OCI-LY1 (cell line): ENCODE data around the gene HUS1B.

Experiments used
- H2AFZ ChIP-seq: fragments of 200-600 bp; sonication (generic), shearing (Covaris generic); 2 replicates; pipeline ENCODE4 v1.6.0; 2014; ENCODE audit warnings: antibody characterized with exemption, mild to moderate bottlenecking, low read length
- H3F3A ChIP-seq: fragments of 200-600 bp; sonication (generic), shearing (Covaris generic); 2 replicates; pipeline ENCODE4 v1.6.0; 2014; ENCODE audit warnings: mild to moderate bottlenecking, antibody characterized with exemption, low read length, moderate library complexity; ENCODE audit not compliant: insufficient read depth
- H3K27ac ChIP-seq: fragments of 200-600 bp; sonication (generic); 2 replicates; pipeline ENCODE4 v1.5.1; 2014; ENCODE audit warnings: low read length, mixed run types, mild to moderate bottlenecking, low read depth; ENCODE audit not compliant: poor library complexity, severe bottlenecking
- H3K27me3 ChIP-seq: fragments of 200-600 bp; sonication (generic); 2 replicates; pipeline ENCODE4 v1.6.0; 2014; ENCODE audit warnings: antibody characterized with exemption, mild to moderate bottlenecking, low read length, moderate library complexity; ENCODE audit not compliant: insufficient read depth
- H3K36me3 ChIP-seq: fragments of 200-600 bp; sonication (generic); 2 replicates; pipeline ENCODE4 v1.6.1; 2014; ENCODE audit warnings: mild to moderate bottlenecking, antibody characterized with exemption, low read length, moderate library complexity, mixed read lengths; ENCODE audit not compliant: insufficient read depth
- H3K4me1 ChIP-seq: fragments of 200-600 bp; sonication (generic); 2 replicates; pipeline ENCODE4 v1.5.1; 2014; ENCODE audit warnings: mild to moderate bottlenecking, low read length, moderate library complexity; ENCODE audit not compliant: insufficient read depth, severe bottlenecking
- H3K4me2 ChIP-seq: fragments of 200-600 bp; sonication (generic), shearing (Covaris generic); 2 replicates; pipeline ENCODE4 v1.6.1; 2014; ENCODE audit warnings: low read length
- H3K4me3 ChIP-seq: fragments of 200-600 bp; sonication (generic); 2 replicates; pipeline ENCODE4 v1.5.1; 2014; ENCODE audit warnings: low read length, low read depth, mild to moderate bottlenecking, mixed read lengths; ENCODE audit not compliant: poor library complexity, severe bottlenecking
- H3K79me2 ChIP-seq: fragments of 200-600 bp; shearing (Covaris generic); 2 replicates; pipeline ENCODE4 v1.6.1; 2016; ENCODE audit warnings: mixed run types, low read length, mixed read lengths; ENCODE audit not compliant: insufficient read depth
- H3K9ac ChIP-seq: fragments of 200-600 bp; sonication (generic), shearing (Covaris generic); 2 replicates; pipeline ENCODE4 v1.6.1; 2014; ENCODE audit warnings: mild to moderate bottlenecking, low read length, mixed read lengths
- H3K9me2 ChIP-seq: fragments of 200-600 bp; sonication (generic), shearing (Covaris generic); 2 replicates; pipeline ENCODE4 v1.6.1; 2014; ENCODE audit warnings: low read depth, mild to moderate bottlenecking, low read length, mixed read lengths
- H3K9me3 ChIP-seq: fragments of 200-600 bp; shearing (Covaris generic); 2 replicates; pipeline ENCODE4 v1.6.1; 2014; ENCODE audit warnings: low read length, mixed read lengths
- H4K20me1 ChIP-seq: fragments of 200-600 bp; sonication (generic), shearing (Covaris generic); 2 replicates; pipeline ENCODE4 v1.6.0; 2016; ENCODE audit warnings: mild to moderate bottlenecking, low read length; ENCODE audit not compliant: insufficient read depth
- CTCF ChIP-seq: fragments of 200-600 bp; sonication (generic), shearing (Covaris generic); IDR thresholded peaks from 2 replicates; pipeline ENCODE4 v1.5.1; 2017; ENCODE audit warnings: mild to moderate bottlenecking, antibody characterized with exemption, low read length, moderate library complexity, mixed read lengths
- EZH2 ChIP-seq: fragments of 200-600 bp; sonication (generic), shearing (Covaris generic); IDR thresholded peaks from 2 replicates; pipeline ENCODE4 v1.8.0; 2017; ENCODE audit warnings: borderline replicate concordance, mixed run types, mild to moderate bottlenecking, antibody characterized with exemption, low read length, moderate library complexity, mixed read lengths

Gene HUS1B

GRCh38 chr6:689223-689622 lies 32.3 kb upstream of the HUS1B start:
- no peaks in the 10 kb centered on the region for H4K20me1 ChIP-seq
- peaks cover 31% of the 10 kb centered on the region for H3K4me1 ChIP-seq

GRCh38 chr6:686497-686896 lies 29.6 kb upstream of the HUS1B start:
- no peak for TF ChIP-seq EZH2
- Histone ChIP-seq H3K27ac (no peak overlapping the region), H3K36me3 (peaks cover 10% of the 10 kb centered on the region; the same call in 1 of the 2 replicates), H3K9me2 (no peaks in the 10 kb centered on the region), H3K9me3 (no peaks in the 10 kb centered on the region), H3K9ac (no peak overlapping the region), H3K4me3 (no peak overlapping the region), H3K4me1 (peaks cover 19% of the 10 kb centered on the region), H2AFZ (no peak overlapping the region), H3F3A (no peaks in the 10 kb centered on the region), H3K27me3 (no peaks in the 10 kb centered on the region), H3K79me2 (peaks cover 1% of the 10 kb centered on the region), H3K4me2 (no peak overlapping the region), H4K20me1 (no peaks in the 10 kb centered on the region)

More at GRCh38 chr6:689223-689622, 32.3 kb upstream of the HUS1B start:
- Histone ChIP-seq H3K4me3 (no peak overlapping the region), H3F3A (no peaks in the 10 kb centered on the region), H3K9me2 (no peaks in the 10 kb centered on the region), H3K9me3 (no peaks in the 10 kb centered on the region), H2AFZ (no peak overlapping the region), H3K79me2 (peaks cover 7% of the 10 kb centered on the region), H3K36me3 (peaks cover 10% of the 10 kb centered on the region; the same call in 1 of the 2 replicates), H3K27ac (no peak overlapping the region), H3K9ac (no peak overlapping the region), H3K4me2 (no peak overlapping the region), H3K27me3 (no peaks in the 10 kb centered on the region)
- TF ChIP-seq EZH2 (no peak), CTCF (no peak)

DNA sequence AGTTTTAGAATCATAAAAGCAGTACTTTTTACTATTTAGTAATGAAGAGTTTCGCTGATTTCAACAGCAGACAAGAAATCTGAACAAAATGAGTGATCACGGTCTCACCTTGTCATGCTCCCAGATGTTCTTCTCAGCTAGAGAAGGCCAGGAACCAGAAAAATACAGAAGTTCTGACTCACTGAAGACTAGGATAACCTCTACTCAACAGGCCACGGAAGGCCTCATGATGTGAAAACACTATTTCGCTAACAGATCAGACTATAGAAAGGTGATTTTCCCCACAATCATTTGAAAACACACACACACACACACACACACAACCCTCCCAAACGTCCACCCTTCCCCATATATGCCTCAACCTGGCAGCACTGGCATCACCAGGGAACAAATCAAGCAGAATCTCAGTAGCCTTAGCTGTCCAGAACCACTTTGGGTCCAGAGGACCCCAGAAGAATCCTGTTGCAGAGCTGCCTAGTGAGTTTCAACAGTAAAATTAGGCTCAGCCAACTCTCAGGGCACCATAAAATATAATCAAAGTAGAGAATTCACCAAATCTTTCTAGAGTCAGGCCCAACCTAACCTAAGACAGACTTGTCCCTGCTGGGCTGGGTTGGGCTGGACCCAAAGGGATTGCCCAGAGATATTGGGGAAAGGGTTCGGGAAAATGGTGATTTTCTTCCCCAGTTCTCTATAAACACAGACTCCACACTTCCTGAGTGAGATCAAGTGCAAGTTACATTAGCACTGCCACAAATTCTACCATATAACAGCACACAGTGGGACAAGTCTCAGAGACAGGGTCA lies 28.1 kb upstream of the HUS1B start:
- Histone ChIP-seq H3K9ac (no peak overlapping the region), H2AFZ (no peak overlapping the region), H3K9me3 (no peaks in the 10 kb centered on the region), H3K79me2 (no peaks in the 10 kb centered on the region), H3K9me2 (no peaks in the 10 kb centered on the region), H3F3A (no peaks in the 10 kb centered on the region), H3K27ac (no peak overlapping the region), H3K27me3 (no peaks in the 10 kb centered on the region), H3K4me1 (peaks cover 10% of the 10 kb centered on the region), H3K36me3 (peaks cover 10% of the 10 kb centered on the region; the same call in 1 of the 2 replicates), H4K20me1 (no peaks in the 10 kb centered on the region), H3K4me3 (no peak overlapping the region), H3K4me2 (no peak overlapping the region; the same call in 1 of the 2 replicates)
- TF ChIP-seq EZH2, result no peak
- TF ChIP-seq CTCF, result no peak
